ENCODE data around the gene HEYL. TPM values are rescaled to one million over a fixed set of nuclear protein-coding genes. Genes with fewer than 3 reads are reported as not detected.

HEYL gene
- total and polyA plus RNA-seq, 4 donors = 24.2 to 68.6 (median 30.8) TPM

DNA sequence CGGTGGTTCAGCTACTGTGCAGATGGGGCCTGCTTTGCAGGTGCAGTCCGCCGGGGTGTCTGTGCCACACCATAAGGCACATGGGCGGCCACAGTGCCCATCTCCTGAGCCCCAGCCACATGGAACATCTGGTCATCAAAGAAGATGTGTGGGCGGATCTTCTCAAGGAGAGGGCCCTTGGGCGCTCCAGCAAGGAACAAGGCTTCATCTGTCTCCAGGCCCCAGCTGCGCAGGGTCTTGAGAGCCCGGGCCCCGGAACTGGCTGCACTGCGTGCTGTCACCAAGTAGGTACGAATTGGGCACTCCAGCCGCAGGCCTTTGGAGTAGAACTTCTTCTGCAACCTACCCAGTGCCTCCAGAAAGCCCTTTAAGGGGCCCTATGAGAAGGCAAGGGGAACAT, 19.7 kb upstream of the HEYL start:
- ATAC-seq (ENCODE audit: low FRiP score) = no peak
- H3K9me3 ChIP-seq (ENCODE audit: control insufficient read depth, low read length) = no peaks in the 10 kb centered on the region
- H3K27me3 ChIP-seq (ENCODE audit: control insufficient read depth in 1 of 2, insufficient read depth in 2 of 2, low read length in 1 of 2) = no peaks in the 10 kb centered on the region
- peaks cover 0 to 2% of the 10 kb centered on the region in 2 donors for H3K4me1 ChIP-seq (ENCODE audit: control insufficient read depth in 1 of 2, insufficient read depth in 2 of 2, low read length in 2 of 2)
- intact Hi-C loops (cut with DNase I) = loop anchor here in 1 of 2 donors (5.0 kb wide), 1 partner anchor 58 kb away; no protein-coding TSS in a partner anchor
- no peak for DNase-seq
- WGBS, 2 donors = 91 to 93% methylated on average over 12 of the region's 12 CpGs
- H3K36me3 ChIP-seq (ENCODE audit: control insufficient read depth in 1 of 2, insufficient read depth in 2 of 2, low read length in 1 of 2) = no peaks in the 10 kb centered on the region
- H3K4me3 ChIP-seq (ENCODE audit: low read length in 2 of 2) = no peak overlapping the region
- no peak overlapping the region for H3K27ac ChIP-seq (ENCODE audit: low read depth in 1 of 2, low read length in 2 of 2)

- intact Hi-C loops (cut with DNase I) = loop anchor here in 1 of 2 donors (5.0 kb wide), 1 partner anchor 59 kb away; no protein-coding TSS in a partner anchor
- no peak overlapping the region for H3K4me3 ChIP-seq (ENCODE audit: low read length in 2 of 2)
- WGBS, 2 donors = 21 to 25% methylated on average over 6 of the region's 6 CpGs
- no peaks in the 10 kb centered on the region for H3K9me3 ChIP-seq (ENCODE audit: control insufficient read depth, low read length)
- H3K36me3 ChIP-seq (ENCODE audit: control insufficient read depth in 1 of 2, insufficient read depth in 2 of 2, low read length in 1 of 2) = no peaks in the 10 kb centered on the region
- no peaks in the 10 kb centered on the region for H3K27me3 ChIP-seq (ENCODE audit: control insufficient read depth in 1 of 2, insufficient read depth in 2 of 2, low read length in 1 of 2)
- peaks cover 0 to 2% of the 10 kb centered on the region in 2 donors for H3K4me1 ChIP-seq (ENCODE audit: control insufficient read depth in 1 of 2, insufficient read depth in 2 of 2, low read length in 2 of 2)
- peak; percentile 79 to 90 for DNase-seq
- ATAC-seq (ENCODE audit: low FRiP score) = no peak
- H3K27ac ChIP-seq (ENCODE audit: low read depth in 1 of 2, low read length in 2 of 2) = no peak overlapping the region
Measured at GRCh38 chr1:39657923-39658485, 18.6 kb upstream of the HEYL start.

- DNase-seq (no peak), ATAC-seq (ENCODE audit: low FRiP score) (no peak)
- H3K27me3 ChIP-seq (ENCODE audit: control insufficient read depth in 1 of 2, insufficient read depth in 2 of 2, low read length in 1 of 2) = no peaks in the 10 kb centered on the region
- intact Hi-C loops (cut with DNase I) = loop anchor here in 1 of 2 donors (5.0 kb wide), 1 partner anchor 60 kb away; no protein-coding TSS in a partner anchor
- no peaks in the 10 kb centered on the region for H3K9me3 ChIP-seq (ENCODE audit: control insufficient read depth, low read length)
- peaks cover 0 to 2% of the 10 kb centered on the region in 2 donors for H3K4me1 ChIP-seq (ENCODE audit: control insufficient read depth in 1 of 2, insufficient read depth in 2 of 2, low read length in 2 of 2)
- H3K36me3 ChIP-seq (ENCODE audit: control insufficient read depth in 1 of 2, insufficient read depth in 2 of 2, low read length in 1 of 2) = no peaks in the 10 kb centered on the region
- no peak overlapping the region for H3K27ac ChIP-seq (ENCODE audit: low read depth in 1 of 2, low read length in 2 of 2)
- no peak overlapping the region for H3K4me3 ChIP-seq (ENCODE audit: low read length in 2 of 2)
- 92 to 95% methylated on average over 3 of the region's 3 CpGs for WGBS, 2 donors
Measured at GRCh38 chr1:39657402-39657801, 18.0 kb upstream of the HEYL start.

DNA sequence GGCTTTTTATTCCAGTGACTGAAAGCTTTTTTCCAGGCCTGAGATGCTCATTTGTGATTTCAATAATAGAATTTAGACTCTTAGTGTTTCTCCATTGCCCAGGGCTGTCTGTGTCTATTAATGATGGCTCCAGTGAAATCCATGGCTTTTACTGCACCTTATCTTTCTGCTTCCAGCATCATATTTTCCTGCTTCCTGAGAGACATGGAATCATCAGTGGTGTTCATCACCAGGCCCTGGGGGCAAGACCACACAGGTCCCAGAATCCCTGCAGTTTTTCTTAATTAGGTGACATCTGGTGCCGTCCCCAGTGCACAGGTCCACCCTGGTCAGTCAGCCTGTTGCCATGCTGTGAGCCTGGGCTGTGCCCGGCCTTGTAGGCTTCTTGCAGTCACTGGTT, 16.9 kb upstream of the HEYL start:
- ATAC-seq (ENCODE audit: low FRiP score) = no peak
- intact Hi-C loops (cut with DNase I) = loop anchor here in 1 of 2 donors (5.0 kb wide), 1 partner anchor 61 kb away; no protein-coding TSS in a partner anchor

GRCh38 chr1:39655578-39656268, 16.3 kb upstream of the HEYL start:
- Histone ChIP-seq H3K4me1 (ENCODE audit: control insufficient read depth in 1 of 2, insufficient read depth in 2 of 2, low read length in 2 of 2) (peaks cover 0 to 2% of the 10 kb centered on the region in 2 donors), H3K36me3 (ENCODE audit: control insufficient read depth in 1 of 2, insufficient read depth in 2 of 2, low read length in 1 of 2) (no peaks in the 10 kb centered on the region), H3K9me3 (ENCODE audit: control insufficient read depth, low read length) (no peaks in the 10 kb centered on the region), H3K27me3 (ENCODE audit: control insufficient read depth in 1 of 2, insufficient read depth in 2 of 2, low read length in 1 of 2) (no peaks in the 10 kb centered on the region), H3K4me3 (ENCODE audit: low read length in 2 of 2) (no peak overlapping the region), H3K27ac (ENCODE audit: low read depth in 1 of 2, low read length in 2 of 2) (no peak overlapping the region)
- intact Hi-C loops (cut with DNase I) = loop anchor here in 1 of 2 donors (5.0 kb wide), 1 partner anchor 62 kb away; no protein-coding TSS in a partner anchor
- 51 to 56% methylated on average over 5 of the region's 5 CpGs for WGBS, 2 donors
- ATAC-seq (ENCODE audit: low FRiP score) (no peak), DNase-seq (no peak)

More for the DNA sequence above, 16.9 kb upstream of the HEYL start:
- no peak overlapping the region for H3K27ac ChIP-seq (ENCODE audit: low read depth in 1 of 2, low read length in 2 of 2)
- H3K4me3 ChIP-seq (ENCODE audit: low read length in 2 of 2) = no peak overlapping the region
- no peaks in the 10 kb centered on the region for H3K27me3 ChIP-seq (ENCODE audit: control insufficient read depth in 1 of 2, insufficient read depth in 2 of 2, low read length in 1 of 2)
- H3K4me1 ChIP-seq (ENCODE audit: control insufficient read depth in 1 of 2, insufficient read depth in 2 of 2, low read length in 2 of 2) = peaks cover 0 to 2% of the 10 kb centered on the region in 2 donors
- H3K36me3 ChIP-seq (ENCODE audit: control insufficient read depth in 1 of 2, insufficient read depth in 2 of 2, low read length in 1 of 2) = no peaks in the 10 kb centered on the region
- no peaks in the 10 kb centered on the region for H3K9me3 ChIP-seq (ENCODE audit: control insufficient read depth, low read length)
- no peak for DNase-seq
- WGBS, 2 donors = 58 to 70% methylated on average over 2 of the region's 2 CpGs

GRCh38 chr1:39654291-39654690, 14.8 kb upstream of the HEYL start:
- ATAC-seq (ENCODE audit: low FRiP score) = peak; percentile 30
- Histone ChIP-seq H3K9me3 (ENCODE audit: control insufficient read depth, low read length) (no peaks in the 10 kb centered on the region), H3K4me3 (ENCODE audit: low read length in 2 of 2) (no peak overlapping the region), H3K27ac (ENCODE audit: low read depth in 1 of 2, low read length in 2 of 2) (no peak overlapping the region), H3K36me3 (ENCODE audit: control insufficient read depth in 1 of 2, insufficient read depth in 2 of 2, low read length in 1 of 2) (no peaks in the 10 kb centered on the region), H3K27me3 (ENCODE audit: control insufficient read depth in 1 of 2, insufficient read depth in 2 of 2, low read length in 1 of 2) (no peaks in the 10 kb centered on the region), H3K4me1 (ENCODE audit: control insufficient read depth in 1 of 2, insufficient read depth in 2 of 2, low read length in 2 of 2) (peaks cover 0 to 2% of the 10 kb centered on the region in 2 donors)
- whole genome bisulfite sequencing, 2 donors = 76 to 80% methylated on average over 7 of the region's 7 CpGs
- intact Hi-C loops (cut with DNase I) = no loop called here
- no peak for DNase-seq

GRCh38 chr1:39653546-39654031, 14.1 kb upstream of the HEYL start:
- Histone ChIP-seq H3K4me1 (ENCODE audit: control insufficient read depth in 1 of 2, insufficient read depth in 2 of 2, low read length in 2 of 2) (peaks cover 0 to 2% of the 10 kb centered on the region in 2 donors), H3K4me3 (ENCODE audit: low read length in 2 of 2) (no peak overlapping the region), H3K27me3 (ENCODE audit: control insufficient read depth in 1 of 2, insufficient read depth in 2 of 2, low read length in 1 of 2) (no peaks in the 10 kb centered on the region), H3K27ac (ENCODE audit: low read depth in 1 of 2, low read length in 2 of 2) (no peak overlapping the region), H3K9me3 (ENCODE audit: control insufficient read depth, low read length) (no peaks in the 10 kb centered on the region), H3K36me3 (ENCODE audit: control insufficient read depth in 1 of 2, insufficient read depth in 2 of 2, low read length in 1 of 2) (no peaks in the 10 kb centered on the region)
- intact Hi-C loops (cut with DNase I) = loop anchor here (1.0 kb wide), 1 partner anchor 47 kb away; no protein-coding TSS in a partner anchor
- DNase-seq = peak; percentile 85 to 90
- ATAC-seq (ENCODE audit: low FRiP score) = peak; percentile 84
- WGBS, 2 donors = 0 to 1% methylated on average over 8 of the region's 8 CpGs

- no peak for DNase-seq
- intact Hi-C loops (cut with DNase I) = no loop called here
- Histone ChIP-seq H3K27ac (ENCODE audit: low read depth in 1 of 2, low read length in 2 of 2) (no peak overlapping the region), H3K4me3 (ENCODE audit: low read length in 2 of 2) (no peak overlapping the region), H3K9me3 (ENCODE audit: control insufficient read depth, low read length) (no peaks in the 10 kb centered on the region), H3K36me3 (ENCODE audit: control insufficient read depth in 1 of 2, insufficient read depth in 2 of 2, low read length in 1 of 2) (no peaks in the 10 kb centered on the region), H3K27me3 (ENCODE audit: control insufficient read depth in 1 of 2, insufficient read depth in 2 of 2, low read length in 1 of 2) (no peaks in the 10 kb centered on the region), H3K4me1 (ENCODE audit: control insufficient read depth in 1 of 2, insufficient read depth in 2 of 2, low read length in 2 of 2) (no peaks in the 10 kb centered on the region)
- 89% methylated on average over 2 of the region's 2 CpGs for WGBS, 2 donors
- no peak for ATAC-seq (ENCODE audit: low FRiP score)
Measured at GRCh38 chr1:39652554-39652953, 13.1 kb upstream of the HEYL start.

All from aorta (tissue), 5 donors.